A673 (cell line): ENCODE measurements around the gene CCDC88C. TPM values are rescaled to one million over a fixed set of nuclear protein-coding genes. Genes with fewer than 3 reads are reported as not detected.

ENCODE experiments used
- BruUV-seq: library from RNA; stranded (reverse); fragments of 400-500 nt; replicated peaks from 2 replicates; lab custom pipeline; 2021; lab: Mats Ljungman, UMichigan
- CTCF ChIA-PET: fragments of 300-600 bp; sonication (Branson Sonifier 250); formaldehyde crosslinking; loops from one replicate; lab custom pipeline; 2022; ENCODE audit warnings: antibody characterized with exemption; lab: Charles Lee
- POLR2A ChIA-PET: fragments of 300-600 bp; sonication (Branson Sonifier 250); formaldehyde crosslinking; loops from one replicate; lab custom pipeline; 2022; ENCODE audit warnings: antibody characterized with exemption; ENCODE audit not compliant: low non-redundant PET; lab: Charles Lee
- DNase-seq: peaks from one replicate; pipeline ENCODE4 v3.0.0-alpha.2; 2015; ENCODE audit warnings: low spot score
- H3K27ac ChIP-seq: fragments of 200-600 bp; sonication (generic); 2 replicates; pipeline ENCODE4 v1.5.1; 2016; ENCODE audit warnings: mixed run types, low read depth, mild to moderate bottlenecking, mixed read lengths, antibody characterized with exemption, low read length; ENCODE audit not compliant: poor library complexity, severe bottlenecking
- H3K27me3 ChIP-seq: fragments of 200-600 bp; sonication (generic); replicated peaks from 2 replicates; pipeline ENCODE4 v1.6.1; 2017; ENCODE audit warnings: mixed run types, low read depth, mild to moderate bottlenecking, mixed read lengths, antibody characterized with exemption, low read length; ENCODE audit not compliant: insufficient read depth, poor library complexity
- H3K36me3 ChIP-seq: fragments of 200-600 bp; sonication (generic); 2 replicates; pipeline ENCODE4 v1.6.1; 2016; ENCODE audit warnings: mixed run types, mild to moderate bottlenecking, mixed read lengths, antibody characterized with exemption, low read length; ENCODE audit not compliant: insufficient read depth, poor library complexity, severe bottlenecking
- H3K4me1 ChIP-seq: fragments of 200-600 bp; sonication (generic); 2 replicates; pipeline ENCODE4 v1.6.1; 2017; ENCODE audit warnings: mixed run types, mild to moderate bottlenecking, mixed read lengths, antibody characterized with exemption, low read length; ENCODE audit not compliant: insufficient read depth, poor library complexity, severe bottlenecking
- H3K4me3 ChIP-seq: fragments of 200-600 bp; sonication (generic); 2 replicates; pipeline ENCODE4 v1.5.1; 2016; ENCODE audit warnings: low read depth, mixed run types, mild to moderate bottlenecking, mixed read lengths, low read length; ENCODE audit not compliant: poor library complexity, severe bottlenecking
- H3K9me3 ChIP-seq: fragments of 200-600 bp; sonication (generic); 2 replicates; pipeline ENCODE4 v1.6.1; 2016; ENCODE audit warnings: mixed run types, low read depth, mild to moderate bottlenecking, mixed read lengths, antibody characterized with exemption, low read length; ENCODE audit not compliant: poor library complexity, severe bottlenecking
- CTCF ChIP-seq: fragments of 300-800, 200-600 bp; sonication (generic); conservative IDR thresholded peaks from 2 replicates; pipeline ENCODE4 v1.5.1; 2017; ENCODE audit warnings: low read depth, mild to moderate bottlenecking, antibody characterized with exemption, low read length, moderate library complexity, mixed read lengths
- EZH2 ChIP-seq: fragments of 200-600 bp; sonication (generic); IDR thresholded peaks from 2 replicates; pipeline ENCODE4 v1.6.1; 2017; ENCODE audit warnings: borderline replicate concordance, low read depth, mild to moderate bottlenecking, mixed read lengths, antibody characterized with exemption, low read length; ENCODE audit not compliant: poor library complexity, severe bottlenecking
- intact Hi-C: fragments of 100-400 bp; cut with micrococcal nuclease; formaldehyde crosslinking; loops from one replicate; pipeline ENCODE4 v1.10.0; 2022; ENCODE audit not compliant: unreplicated experiment
- total RNA-seq: library from RNA; stranded (reverse); gene quantifications from 2 replicates; pipeline ENCODE4 v1.2.3, GENCODE V29; 2021

Gene CCDC88C
- total RNA-seq, 1 experiment from 2014 or later = 49.1 TPM

GRCh38 chr14:91277546-91278382 lies 139.9 kb downstream of the CCDC88C start:
- no peaks in the 10 kb centered on the region for H3K27me3 ChIP-seq
- BruUV-seq = no TSS peak
- no peak overlapping the region for H3K4me3 ChIP-seq
- peaks cover 46% of the 10 kb centered on the region for H3K36me3 ChIP-seq
- intact Hi-C loops = no loop called here
- DNase-seq = no peak
- H3K27ac ChIP-seq = no peak overlapping the region
- ChIA-PET CTCF (no interaction called here), POLR2A (no interaction called here)
- H3K4me1 ChIP-seq = no peaks in the 10 kb centered on the region
- H3K9me3 ChIP-seq = peaks cover 8% of the 10 kb centered on the region
- TF ChIP-seq CTCF = no peak
- TF ChIP-seq EZH2 = no peak

GRCh38 chr14:91274796-91275195 lies 142.8 kb downstream of the CCDC88C start:
- no peaks in the 10 kb centered on the region for H3K4me1 ChIP-seq
- POLR2A ChIA-PET = no interaction called here
- no peaks in the 10 kb centered on the region for H3K27me3 ChIP-seq
- no TSS peak for BruUV-seq
- H3K27ac ChIP-seq = no peak overlapping the region
- CTCF ChIA-PET = interaction anchor here (0.6 kb wide), 1 partner anchor 10 kb away, joined by 4 read pairs; no protein-coding TSS in a partner anchor
- no peaks in the 10 kb centered on the region for H3K9me3 ChIP-seq
- intact Hi-C loops = no loop called here
- H3K36me3 ChIP-seq = peaks cover 31% of the 10 kb centered on the region
- DNase-seq = no peak
- TF ChIP-seq EZH2 (no peak), CTCF (no peak)
- H3K4me3 ChIP-seq = no peak overlapping the region

- POLR2A ChIA-PET = no interaction called here
- TF ChIP-seq EZH2 (no peak), CTCF (no peak)
- H3K4me3 ChIP-seq = no peak overlapping the region
- H3K9me3 ChIP-seq = no peaks in the 10 kb centered on the region
- no peak overlapping the region for H3K27ac ChIP-seq
- no peaks in the 10 kb centered on the region for H3K27me3 ChIP-seq
- no TSS peak for BruUV-seq
- peaks cover 23% of the 10 kb centered on the region for H3K36me3 ChIP-seq
- CTCF ChIA-PET = no interaction called here
- no peaks in the 10 kb centered on the region for H3K4me1 ChIP-seq
- intact Hi-C loops = no loop called here
- no peak for DNase-seq
Measured at GRCh38 chr14:91273885-91274273, 143.7 kb downstream of the CCDC88C start.
